ENCODE results near the gene ALKBH5.
A peak's percentile ranks its signal among the peaks of the same experiment; 100 is the strongest.

Gene ALKBH5

GRCh38 chr17:18141210-18141803 is 42.3 kb upstream of the ALKBH5 start:
- peak; percentile 7; the same call in 1 of the 2 replicates for TF ChIP-seq CTCF (IDR thresholded peaks at IDR 0.05; ENCODE audit: low read depth, low read length)
- H3K4me3 ChIP-seq (ENCODE audit: low read depth, low read length): no peak overlapping the region

GRCh38 chr17:18142417-18142816 is 41.2 kb upstream of the ALKBH5 start:
- no peak overlapping the region for H3K4me3 ChIP-seq (ENCODE audit: low read depth, low read length)
- TF ChIP-seq CTCF (IDR thresholded peaks at IDR 0.05; ENCODE audit: low read depth, low read length): no peak

GRCh38 chr17:18143044-18143936 is 40.3 kb upstream of the ALKBH5 start:
- no peak overlapping the region for H3K4me3 ChIP-seq (ENCODE audit: low read depth, low read length)
- TF ChIP-seq CTCF (IDR thresholded peaks at IDR 0.05; ENCODE audit: low read depth, low read length): peak; percentile 23; the same call in 1 of the 2 replicates

- no peak overlapping the region for H3K4me3 ChIP-seq (ENCODE audit: low read depth, low read length)
- TF ChIP-seq CTCF (IDR thresholded peaks at IDR 0.05; ENCODE audit: low read depth, low read length): no peak
Observed at GRCh38 chr17:18144261-18144660, 39.4 kb upstream of the ALKBH5 start.

GRCh38 chr17:18144855-18145254 is 38.8 kb upstream of the ALKBH5 start:
- no peak for TF ChIP-seq CTCF (IDR thresholded peaks at IDR 0.05; ENCODE audit: low read depth, low read length)

GRCh38 chr17:18145811-18146210 is 37.8 kb upstream of the ALKBH5 start:
- TF ChIP-seq CTCF (IDR thresholded peaks at IDR 0.05; ENCODE audit: low read depth, low read length): no peak
- H3K4me3 ChIP-seq (ENCODE audit: low read depth, low read length): no peak overlapping the region

More at GRCh38 chr17:18144855-18145254, 38.8 kb upstream of the ALKBH5 start:
- H3K4me3 ChIP-seq (ENCODE audit: low read depth, low read length): no peak overlapping the region

GRCh38 chr17:18146259-18146658 is 37.4 kb upstream of the ALKBH5 start:
- no peak for TF ChIP-seq CTCF (IDR thresholded peaks at IDR 0.05; ENCODE audit: low read depth, low read length)
- no peak overlapping the region for H3K4me3 ChIP-seq (ENCODE audit: low read depth, low read length)

Measured in WI38 (cell line).